Measurements from ENCODE around the gene SLC37A1.
A peak's percentile ranks its signal among the peaks of the same experiment; 100 is the strongest.
"Not testable (repeated sequence)": the region's sequence is repeated elsewhere in the genome, so short reads cannot be mapped to it uniquely, and the experiment has no call there.

Gene SLC37A1

GRCh38 chr21:42513151-42513984, at the start of gene SLC37A1:
SLC37A1 (plus strand) TSS chr21:42513852; CDS start chr21:42518455, 4,603 bp downstream.
- DNase-seq: no peak

DNA sequence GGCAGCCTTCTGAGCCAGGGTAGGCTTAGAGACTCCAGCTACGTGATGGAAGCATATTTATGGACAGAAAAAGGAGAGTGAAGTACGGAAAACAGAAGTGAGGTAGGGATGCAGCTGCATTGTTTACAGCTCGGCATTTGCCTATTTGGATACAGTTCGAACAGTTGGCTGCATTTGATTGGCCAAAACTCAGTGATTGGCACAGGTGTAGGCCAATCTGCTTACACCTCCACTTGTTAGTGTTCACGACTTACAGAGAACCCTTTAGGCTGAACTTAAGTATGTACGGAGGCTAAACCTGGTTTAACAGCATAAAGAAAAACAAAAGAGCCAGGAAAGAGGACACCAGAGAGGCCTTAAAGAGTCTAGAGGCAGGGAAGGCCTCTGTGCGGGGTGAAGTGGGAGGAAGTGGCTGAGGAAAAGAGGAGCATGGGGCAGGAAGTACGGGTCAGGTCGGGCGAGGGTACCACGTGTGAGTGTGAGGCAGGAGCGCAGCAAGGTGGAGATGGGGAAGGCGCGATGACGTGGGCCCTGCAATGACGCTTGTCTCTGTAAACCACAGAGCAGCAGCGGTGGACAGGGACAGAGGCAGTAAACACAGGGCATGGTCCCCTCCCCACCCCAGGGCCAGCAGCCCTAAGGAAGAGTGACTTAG, 49.7 kb upstream of the SLC37A1 start:
- DNase-seq: peak in 1 of 2 donors; percentile 29

DNA sequence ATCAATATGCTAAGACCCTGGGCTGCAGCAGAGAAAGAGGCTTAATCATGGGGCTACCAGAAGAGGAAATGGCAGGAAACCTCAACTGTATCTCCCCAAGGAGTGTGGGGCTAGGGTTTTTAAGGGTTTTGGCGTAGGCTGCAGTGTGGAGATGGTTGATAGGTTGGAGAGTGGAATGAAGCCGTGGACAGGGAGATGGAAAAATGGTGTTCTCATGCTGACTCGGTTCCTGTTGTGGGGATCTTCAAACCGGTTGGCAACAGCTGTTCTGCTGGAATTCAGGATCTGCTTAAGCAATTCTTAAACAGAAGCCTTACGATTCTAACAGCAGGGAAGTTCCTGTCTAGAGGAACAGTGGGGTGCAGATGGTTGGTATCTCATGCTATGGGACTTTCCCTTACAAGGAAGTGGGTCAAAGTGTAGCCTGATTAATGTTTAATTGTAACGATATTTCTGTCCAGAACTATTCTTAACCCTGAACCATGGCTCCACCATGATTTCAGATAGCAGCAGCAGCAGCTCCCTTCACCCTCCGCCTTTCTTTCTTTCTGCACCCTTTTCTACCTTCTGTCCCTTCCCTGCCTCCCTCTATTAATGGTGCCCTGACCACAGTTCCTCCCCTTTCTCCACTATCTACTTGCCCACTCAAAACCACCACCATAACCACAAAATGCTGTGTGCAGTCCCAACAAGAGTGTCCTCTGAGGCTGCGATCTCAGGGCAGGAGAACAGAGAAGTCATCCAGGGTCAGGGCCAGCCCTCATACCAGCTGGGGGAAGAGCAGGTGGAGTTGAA, 48.4 kb upstream of the SLC37A1 start:
- no peak for DNase-seq

DNA sequence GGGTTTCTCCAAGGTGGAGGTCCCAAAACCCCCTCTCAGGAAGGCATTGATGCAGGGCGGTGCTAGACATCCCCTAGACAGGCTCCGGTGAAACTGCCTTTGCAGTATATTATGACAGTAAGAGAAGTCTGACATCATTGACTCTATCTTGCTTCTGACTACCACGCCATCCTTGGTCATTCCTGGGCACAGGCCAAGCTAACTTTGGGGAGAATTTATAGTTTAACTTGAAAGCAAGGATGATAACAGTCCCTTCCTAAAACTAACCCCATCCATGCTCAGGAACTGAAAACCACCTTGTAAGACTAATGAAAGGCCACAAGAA, 47.9 kb upstream of the SLC37A1 start:
- no peak for DNase-seq

GRCh38 chr21:42466700-42467099, 47.0 kb upstream of the SLC37A1 start:
- no peak for DNase-seq

GRCh38 chr21:42467140-42467983, 46.3 kb upstream of the SLC37A1 start:
- no peak for DNase-seq

DNA sequence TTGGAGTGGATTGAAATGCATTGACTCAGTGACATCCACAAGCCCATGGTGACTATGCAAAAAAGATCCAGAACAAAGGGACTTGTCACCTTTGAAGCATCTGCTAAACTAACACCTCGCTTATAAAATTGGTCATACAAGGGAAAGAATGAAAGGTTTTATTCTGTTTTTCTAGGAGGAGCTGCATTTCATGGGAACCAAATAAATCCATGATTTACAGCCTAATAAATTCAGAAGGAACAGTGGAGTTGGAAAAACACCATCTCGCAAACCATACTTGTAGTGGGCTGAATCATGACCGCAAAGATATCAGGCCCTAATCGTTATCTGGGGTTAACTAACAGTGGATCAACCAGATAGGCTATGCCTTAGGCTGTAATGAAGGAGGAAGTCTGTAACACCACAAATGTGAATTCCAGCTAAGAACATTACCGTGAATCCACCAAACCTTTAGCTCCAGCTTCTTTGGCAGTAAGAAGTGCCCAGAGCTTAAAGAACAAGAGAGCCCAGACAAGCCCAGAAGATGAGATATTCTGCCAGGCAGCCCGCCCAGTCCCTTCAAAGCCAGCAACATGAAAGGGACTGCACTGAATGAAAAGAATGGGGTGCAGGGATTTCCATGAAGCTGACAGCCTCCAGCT, 45.0 kb upstream of the SLC37A1 start:
- peak in 1 of 2 donors; percentile 23 for DNase-seq

- no peak for DNase-seq
Measured at GRCh38 chr21:42469272-42469671, 44.4 kb upstream of the SLC37A1 start.

- DNase-seq: not testable (repeated sequence)
Measured at GRCh38 chr21:42469726-42470125, 43.9 kb upstream of the SLC37A1 start.

DNA sequence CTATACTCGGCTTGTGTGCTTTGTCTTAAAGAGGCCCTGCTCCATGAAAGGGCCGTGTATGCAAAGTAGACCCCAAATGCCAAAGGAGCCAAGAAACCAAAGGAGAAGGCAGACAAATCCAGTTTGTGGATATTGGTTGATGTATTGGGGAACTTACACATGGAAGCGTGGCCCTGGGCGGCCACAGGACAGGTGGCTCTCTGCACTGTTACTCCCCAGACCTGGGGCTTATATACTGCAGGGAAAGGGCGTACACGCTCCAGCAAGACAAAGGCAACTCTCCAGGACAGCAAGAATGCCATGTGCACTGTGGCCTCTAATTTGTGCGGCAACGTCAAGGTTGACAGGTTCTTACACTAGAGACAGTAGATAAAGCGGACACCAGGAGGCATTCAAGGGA, 42.4 kb upstream of the SLC37A1 start:
- no peak for DNase-seq

- no peak for DNase-seq
Measured at GRCh38 chr21:42471716-42472330, 41.8 kb upstream of the SLC37A1 start.

DNA sequence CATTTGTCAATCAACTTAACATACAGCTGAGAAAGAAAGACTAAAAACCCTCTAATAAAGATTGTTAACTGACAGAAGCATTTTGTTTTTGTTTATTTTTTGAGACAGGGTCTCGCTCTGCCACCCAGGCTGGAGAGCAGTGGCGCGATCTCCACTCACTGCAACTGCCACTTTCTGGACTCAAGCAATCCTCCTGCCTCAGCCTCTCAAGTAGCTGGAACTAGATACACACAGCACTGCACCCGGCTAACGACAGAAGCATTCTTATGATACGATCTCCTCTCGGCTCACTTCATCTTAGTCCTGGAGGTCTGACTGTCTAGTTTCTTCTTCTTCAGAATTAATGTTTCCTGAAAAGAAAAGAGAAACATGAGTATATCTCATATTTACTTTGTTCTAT, 41.1 kb upstream of the SLC37A1 start:
- no peak for DNase-seq

- no peak for DNase-seq
Measured at GRCh38 chr21:42473498-42474042, 40.1 kb upstream of the SLC37A1 start.

DNA sequence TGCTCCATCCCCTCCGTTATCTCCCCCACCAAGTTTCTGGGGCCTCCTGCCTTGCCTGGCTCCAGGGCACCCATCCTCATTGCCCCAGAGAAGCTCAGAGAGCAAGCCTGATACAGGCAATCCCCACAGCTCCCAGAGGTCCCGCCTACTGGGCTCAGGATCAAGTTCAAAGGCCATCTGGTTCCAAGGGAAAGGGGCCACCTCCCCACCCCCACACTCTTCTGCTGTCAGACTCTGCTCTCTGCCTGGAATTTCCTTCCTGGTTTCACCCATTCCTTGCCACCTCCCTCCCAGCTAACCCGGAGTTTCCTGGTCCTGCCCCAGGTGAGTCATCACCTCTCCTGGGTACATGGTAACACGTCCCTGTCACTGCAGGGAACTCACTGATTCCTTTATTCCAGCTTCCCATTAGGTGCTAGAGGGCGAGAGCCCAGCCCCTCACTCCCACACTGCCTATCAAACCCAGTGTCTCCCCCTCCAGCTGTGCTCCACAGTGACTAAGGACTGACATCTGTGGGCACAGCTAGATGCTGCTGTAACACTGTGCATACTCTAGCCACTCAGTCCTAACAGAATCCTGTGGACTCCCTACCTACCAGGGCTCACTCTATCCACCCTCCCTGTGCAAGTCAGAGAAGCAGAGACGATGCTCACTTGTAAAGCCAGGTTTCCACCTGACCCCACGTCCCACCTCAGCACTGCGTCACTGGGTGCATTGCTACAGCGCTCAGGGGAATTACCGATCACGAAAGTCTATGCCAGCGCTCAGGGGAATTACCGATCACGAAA, 39.4 kb upstream of the SLC37A1 start:
- DNase-seq: no peak

GRCh38 chr21:42475036-42475435, 38.6 kb upstream of the SLC37A1 start:
- DNase-seq: no peak

DNA sequence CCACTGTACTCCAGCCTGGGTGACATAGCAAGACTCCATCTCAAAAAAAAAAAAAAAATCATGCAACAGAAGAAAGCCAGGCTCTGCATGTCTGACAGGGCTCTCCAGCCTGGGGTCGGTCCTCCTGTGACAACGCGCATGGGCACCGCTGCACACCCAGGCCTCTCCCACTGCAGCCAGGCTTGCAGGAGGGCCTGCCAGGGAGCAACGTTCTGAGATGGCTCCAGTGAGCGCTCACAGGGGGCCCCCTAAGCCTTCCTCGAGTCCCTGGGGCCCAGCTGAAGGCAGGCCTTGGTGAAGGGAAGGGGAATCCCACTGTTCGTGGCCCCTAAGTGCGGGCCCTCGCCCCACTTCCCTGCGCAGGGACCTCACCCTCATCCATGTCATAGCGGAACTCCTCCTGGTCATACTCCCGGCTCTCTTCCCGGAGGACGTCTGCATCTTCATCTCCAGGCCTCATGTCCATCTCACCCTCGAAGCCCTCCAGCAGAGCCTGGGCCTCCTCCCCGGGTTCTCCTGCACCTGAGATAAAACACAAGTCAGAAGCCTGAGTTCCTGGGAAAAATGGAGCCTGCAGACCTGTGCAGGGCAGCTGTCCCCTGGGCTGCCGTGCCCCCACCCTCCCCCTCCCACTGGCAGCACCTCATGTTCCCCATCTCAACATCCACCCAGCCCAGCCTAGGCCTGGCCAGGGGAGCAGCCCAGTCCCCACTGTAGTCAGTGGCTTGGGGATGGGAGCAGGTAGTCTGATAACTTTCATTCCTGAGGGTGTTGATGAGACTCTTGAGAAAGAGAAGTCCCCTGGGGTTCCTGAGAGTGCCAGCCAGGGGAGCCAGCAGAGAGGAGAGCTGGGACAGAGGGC, 37.9 kb upstream of the SLC37A1 start:
- no peak for DNase-seq

GRCh38 chr21:42476388-42477331, 37.0 kb upstream of the SLC37A1 start:
- DNase-seq: no peak

DNA sequence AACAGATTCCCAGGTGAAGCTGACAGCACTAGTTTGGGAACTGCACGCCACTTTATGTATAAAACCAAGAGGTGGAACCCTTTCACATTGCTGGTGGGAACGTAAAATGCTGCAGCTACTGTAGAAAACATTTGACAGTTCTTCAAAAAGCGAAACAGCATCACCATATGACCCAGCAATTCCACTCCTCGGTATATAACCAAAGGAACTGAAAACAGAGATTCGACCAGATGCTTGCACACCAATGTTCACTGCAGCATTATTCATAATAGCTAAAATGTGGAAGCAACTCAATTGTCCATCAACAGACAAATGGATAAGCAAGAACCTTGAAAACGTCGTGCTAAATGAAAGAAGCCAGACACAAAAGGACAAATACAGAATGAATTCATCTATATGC, 35.1 kb upstream of the SLC37A1 start:
- DNase-seq: no peak

Data from hippocampal formation (tissue), 2 donors.